HUDEP-2 (cell line): Measurements from ENCODE around the gene CIC.

Experiments
- DNase-seq, 76 experiments: peaks; one replicate each; lab custom pipeline; 2025; ENCODE audit not compliant: unreplicated experiment in 76 of 76; lab: John Stamatoyannopoulos, UW

Gene CIC

GRCh38 chr19:42268704-42269477 lies at the start of gene CIC:
TSS of gene CIC (plus strand) at chr19:42269252. CDS start at chr19:42271784, 2,532 bp downstream.
- DNase-seq: peak in 75 of 76 experiments; percentile 98 to 100 (median 100)

GRCh38 chr19:42219812-42220750 lies 49.0 kb upstream of the CIC start, which contains the start of gene ZNF526:
TSS of gene ZNF526 (plus strand) at chr19:42220312. CDS start at chr19:42224404, 4,092 bp downstream.
- DNase-seq: peak; percentile 76 to 100 (median 98)

- DNase-seq: no peak
Observed at GRCh38 chr19:42220751-42221097, 48.3 kb upstream of the CIC start.

GRCh38 chr19:42224940-42225717 lies 43.9 kb upstream of the CIC start:
- no peak for DNase-seq

GRCh38 chr19:42225718-42226292 lies 43.2 kb upstream of the CIC start:
- DNase-seq: no peak

- DNase-seq: no peak
Observed at GRCh38 chr19:42226886-42227285, 42.2 kb upstream of the CIC start.

- peak in 15 of 76 experiments; percentile 15 to 45 (median 35) for DNase-seq
Observed at GRCh38 chr19:42228641-42229040, 40.4 kb upstream of the CIC start.

GRCh38 chr19:42229301-42229854 lies 39.7 kb upstream of the CIC start:
- peak in 63 of 76 experiments; percentile 19 to 82 (median 63) for DNase-seq

- peak in 64 of 76 experiments; percentile 24 to 81 (median 56) for DNase-seq
Observed at GRCh38 chr19:42229855-42230351, 39.1 kb upstream of the CIC start.

GRCh38 chr19:42230571-42230970 lies 38.5 kb upstream of the CIC start:
- no peak for DNase-seq

- no peak for DNase-seq
Observed at GRCh38 chr19:42232435-42232834, 36.6 kb upstream of the CIC start.

- DNase-seq: no peak
Observed at GRCh38 chr19:42233106-42233505, 35.9 kb upstream of the CIC start.

- no peak for DNase-seq
Observed at GRCh38 chr19:42233678-42234292, 35.3 kb upstream of the CIC start.

GRCh38 chr19:42234364-42234763 lies 34.7 kb upstream of the CIC start:
- DNase-seq: no peak

- DNase-seq: no peak
Observed at GRCh38 chr19:42235181-42235580, 33.9 kb upstream of the CIC start.

- DNase-seq: no peak
Observed at GRCh38 chr19:42239544-42240220, 29.4 kb upstream of the CIC start.

GRCh38 chr19:42241279-42241678 lies 27.8 kb upstream of the CIC start:
- no peak for DNase-seq

GRCh38 chr19:42242069-42242511 lies 27.0 kb upstream of the CIC start:
- DNase-seq: peak in 6 of 76 experiments; percentile 18 to 56 (median 42)
